Measurements from ENCODE around the gene IL3RA.
A peak's percentile ranks its signal among the peaks of the same experiment; 100 is the strongest.

Gene IL3RA

GRCh38 chrX:1385253-1386223 is 49.0 kb downstream of the IL3RA start:
- DNase-seq: no peak

- no peak for DNase-seq
Observed at GRCh38 chrX:1386338-1387127, 49.9 kb downstream of the IL3RA start.

GRCh38 chrX:1387141-1387776 is 50.7 kb downstream of the IL3RA start:
- no peak for DNase-seq

GRCh38 chrX:1388651-1389050 is 52.1 kb downstream of the IL3RA start:
- no peak for DNase-seq

GRCh38 chrX:1389181-1389992 is 52.8 kb downstream of the IL3RA start:
- no peak for DNase-seq

- no peak for DNase-seq
Observed at GRCh38 chrX:1389993-1390285, 53.4 kb downstream of the IL3RA start.

GRCh38 chrX:1390621-1391369 is 54.2 kb downstream of the IL3RA start:
- no peak for DNase-seq

- peak; percentile 93 for DNase-seq
Observed at GRCh38 chrX:1391370-1391706, 54.8 kb downstream of the IL3RA start.

- peak; percentile 99 for DNase-seq
Observed at GRCh38 chrX:1391707-1392375, 55.3 kb downstream of the IL3RA start, which contains the start of gene SLC25A6. TSS of gene SLC25A6 (minus strand) at chrX:1392113. CDS start at chrX:1392009, 104 bp downstream.

- no peak for DNase-seq
Observed at GRCh38 chrX:1392376-1393068, 55.9 kb downstream of the IL3RA start.

GRCh38 chrX:1393871-1394615 is 57.5 kb downstream of the IL3RA start:
- no peak for DNase-seq

- DNase-seq: no peak
Observed at GRCh38 chrX:1394731-1395501, 58.3 kb downstream of the IL3RA start.

GRCh38 chrX:1395646-1396216 is 59.1 kb downstream of the IL3RA start:
- DNase-seq: no peak

- DNase-seq: no peak
Observed at GRCh38 chrX:1397001-1397400, 60.4 kb downstream of the IL3RA start.

GRCh38 chrX:1397441-1398270 is 61.1 kb downstream of the IL3RA start:
- DNase-seq: no peak

GRCh38 chrX:1398431-1399340 is 62.1 kb downstream of the IL3RA start:
- DNase-seq: no peak

GRCh38 chrX:1400049-1400448 is 63.5 kb downstream of the IL3RA start:
- DNase-seq: no peak
